NCI-H748 treated with DMSO at 0.1 percent for 48 hours (cell line): ENCODE results near the gene ELOVL6.
A peak's percentile ranks its signal among the peaks of the same experiment; 100 is the strongest.
"Not testable (repeated sequence)": the region's sequence is repeated elsewhere in the genome, so short reads cannot be mapped to it uniquely, and the experiment has no call there.

Source experiments
- DNase-seq: peaks from one replicate; lab custom pipeline; 2025; lab: John Stamatoyannopoulos, UW

ELOVL6 gene

DNA sequence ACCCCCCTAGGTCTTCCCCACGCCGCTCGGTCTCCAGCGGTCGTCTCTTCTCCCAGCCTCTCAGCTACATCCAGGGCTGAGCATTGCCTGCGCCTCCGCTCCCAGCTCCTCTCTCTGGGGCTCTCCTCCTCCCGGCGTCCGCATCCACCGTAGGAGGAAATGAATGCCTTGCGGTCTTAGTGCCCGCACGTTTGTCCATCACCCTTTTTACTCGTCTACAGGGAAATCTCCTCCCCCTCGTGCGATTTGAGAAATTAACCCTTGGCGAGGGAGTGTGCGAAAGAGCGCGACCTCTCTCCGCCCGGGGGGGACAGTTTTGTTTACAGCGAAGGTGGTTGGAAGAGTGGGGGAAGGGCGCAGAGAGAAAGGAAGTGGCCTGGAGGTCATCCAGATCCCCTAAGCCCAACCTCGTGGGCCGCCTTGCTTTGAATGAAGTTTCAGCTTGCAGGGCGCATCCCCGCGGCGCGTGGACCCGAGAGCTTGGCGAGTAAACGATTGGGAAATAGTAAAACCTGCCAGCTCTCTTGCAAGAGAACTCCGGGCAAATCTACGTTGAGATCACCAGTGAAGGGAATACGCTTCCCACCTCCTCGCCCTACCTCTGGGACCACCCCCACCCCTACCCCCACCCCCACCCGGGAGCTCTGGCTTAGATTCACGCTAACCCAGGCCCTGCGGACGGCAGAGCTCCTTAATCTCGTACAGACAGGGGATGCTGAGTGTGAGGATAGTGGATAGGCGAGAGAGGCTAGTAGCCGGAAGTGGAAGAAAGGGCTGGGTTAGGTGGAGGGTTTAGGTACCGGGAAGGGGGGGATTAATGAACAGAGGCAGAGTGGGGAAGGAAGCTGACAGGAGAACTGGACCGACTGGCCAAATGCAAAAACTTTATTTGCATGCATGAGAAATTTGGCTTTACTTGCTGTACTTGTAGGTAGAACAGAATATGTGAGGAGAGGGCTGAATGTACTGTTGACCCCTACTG, at the start of gene ELOVL6:
ELOVL6 (minus strand) TSS at position 181 of the 982 bp plus-strand sequence. CDS start 280 bp downstream, outside the sequence.
- peak; percentile 14 for DNase-seq

GRCh38 chr4:110248100-110248499, 49.7 kb upstream of the ELOVL6 start:
- no peak for DNase-seq

- no peak for DNase-seq
These were observed 49.2 kb upstream of the ELOVL6 start for GRCh38 chr4:110247591-110247990.

GRCh38 chr4:110245577-110245976, 47.2 kb upstream of the ELOVL6 start:
- DNase-seq, result no peak

- DNase-seq, result no peak
These were observed 37.9 kb upstream of the ELOVL6 start for GRCh38 chr4:110236324-110236723.

- DNase-seq, result not testable (repeated sequence)
These were observed 35.2 kb upstream of the ELOVL6 start for GRCh38 chr4:110233581-110233980.

- no peak for DNase-seq
These were observed 33.5 kb upstream of the ELOVL6 start for GRCh38 chr4:110231869-110232268.

GRCh38 chr4:110229266-110229665, 30.9 kb upstream of the ELOVL6 start:
- DNase-seq, result no peak

DNA sequence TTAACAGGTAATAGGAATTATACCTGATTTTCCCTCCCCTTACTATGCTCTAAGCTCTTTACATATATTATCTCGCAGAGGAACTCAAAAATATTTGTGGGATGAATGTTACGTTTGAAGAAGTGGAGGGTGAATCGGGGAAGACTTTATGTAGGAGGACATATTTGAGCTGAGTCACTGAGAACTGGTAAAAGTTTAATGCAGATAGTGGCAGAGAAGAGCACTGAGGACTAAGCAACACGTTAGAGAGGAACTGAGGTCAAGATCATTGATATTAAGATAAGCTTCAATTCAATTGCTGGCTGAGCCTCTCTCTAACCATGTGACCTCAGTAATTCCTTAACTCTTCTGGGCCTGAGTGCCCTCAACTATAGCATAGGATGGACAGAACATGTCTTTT, 26.4 kb upstream of the ELOVL6 start:
- no peak for DNase-seq

DNA sequence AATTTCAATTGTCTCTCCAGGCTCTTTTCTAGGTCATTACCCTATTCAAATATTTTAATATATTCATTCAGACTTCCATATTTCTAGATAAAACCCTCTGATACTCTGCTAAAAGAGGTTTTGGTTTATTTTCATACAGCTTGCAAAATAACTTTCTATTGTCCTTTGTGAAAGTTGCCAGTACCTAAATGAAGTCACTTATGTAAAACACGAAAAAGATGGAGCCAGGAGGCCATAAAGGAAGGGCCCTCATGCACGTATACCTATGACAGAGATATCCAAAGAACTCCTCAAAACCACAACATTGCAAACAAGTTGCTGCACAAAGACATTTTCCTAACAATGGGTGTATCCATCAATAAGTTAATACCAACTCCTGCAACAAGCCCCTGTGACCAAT, 25.7 kb upstream of the ELOVL6 start:
- DNase-seq, result no peak

DNA sequence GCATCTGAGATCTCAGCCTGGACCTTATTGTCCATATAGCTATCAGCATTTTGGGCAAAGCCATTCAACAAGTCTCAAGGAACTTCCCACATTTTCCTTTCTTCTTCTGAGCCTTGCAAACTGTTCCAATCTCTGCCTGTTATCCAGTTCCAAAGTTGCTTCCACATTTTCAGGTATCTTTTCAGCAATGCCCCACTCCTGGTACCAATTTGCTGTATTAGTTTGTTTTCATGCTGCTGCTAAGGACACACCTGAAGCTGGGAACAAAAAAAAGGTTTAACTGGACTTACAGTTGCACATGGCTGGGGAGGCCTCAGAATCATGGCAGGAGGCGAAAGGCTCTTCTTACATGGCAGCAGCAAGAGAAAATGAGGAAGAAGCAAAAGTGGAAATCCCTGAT, 20.5 kb upstream of the ELOVL6 start:
- DNase-seq, result not testable (repeated sequence)

DNA sequence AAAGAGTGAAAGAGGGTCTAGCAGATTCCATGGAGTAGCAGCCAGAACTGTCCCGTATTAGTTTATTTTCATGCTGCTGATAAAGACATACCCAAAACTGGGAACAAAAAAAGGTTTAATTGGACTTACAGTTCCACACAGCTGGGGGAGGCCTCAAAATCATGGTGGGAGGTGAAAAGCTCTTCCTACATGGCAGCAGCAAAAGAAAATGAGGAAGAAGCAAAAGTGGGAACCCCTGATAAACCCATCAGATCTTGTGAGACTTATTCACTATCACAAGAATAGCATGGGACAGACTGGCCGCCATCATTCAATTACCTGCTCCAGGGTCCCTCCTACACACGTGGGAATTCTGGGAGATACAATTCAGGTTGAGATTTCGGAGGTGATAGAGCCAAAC, 18.8 kb upstream of the ELOVL6 start:
- not testable (repeated sequence) for DNase-seq

GRCh38 chr4:110216129-110216528, 17.7 kb upstream of the ELOVL6 start:
- DNase-seq, result no peak

GRCh38 chr4:110211770-110212061, 13.3 kb upstream of the ELOVL6 start:
- no peak for DNase-seq

- DNase-seq, result no peak
These were observed 12.8 kb upstream of the ELOVL6 start for GRCh38 chr4:110211007-110211769.

GRCh38 chr4:110208419-110208818, 10.0 kb upstream of the ELOVL6 start:
- no peak for DNase-seq

DNA sequence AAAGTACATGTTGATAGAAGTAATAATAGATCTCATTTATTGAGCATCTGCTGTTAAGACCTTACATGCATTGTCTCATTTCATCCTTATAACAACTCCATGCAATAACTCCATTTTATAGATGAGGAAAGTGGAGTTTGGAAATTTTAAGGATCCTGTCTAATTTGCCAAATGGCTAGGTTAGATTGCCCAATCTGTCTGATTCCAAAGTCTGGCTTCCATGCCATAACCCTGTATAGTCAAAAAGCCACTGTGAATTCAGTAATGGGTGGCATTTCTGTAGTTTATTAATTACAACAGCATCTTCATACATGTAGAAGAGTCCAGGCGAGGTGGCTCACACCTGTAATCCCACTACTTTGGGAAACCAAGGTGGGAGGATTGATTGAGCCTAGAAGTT, 8.8 kb upstream of the ELOVL6 start:
- no peak for DNase-seq

GRCh38 chr4:110202024-110202423, 3.6 kb upstream of the ELOVL6 start:
- no peak for DNase-seq

- DNase-seq, result no peak
These were observed 3.1 kb upstream of the ELOVL6 start for GRCh38 chr4:110201502-110201901.

- DNase-seq, result no peak
These were observed 2.3 kb upstream of the ELOVL6 start for GRCh38 chr4:110200689-110201088.

GRCh38 chr4:110198049-110198434, 373 bp downstream of the ELOVL6 start:
- DNase-seq, result no peak

DNA sequence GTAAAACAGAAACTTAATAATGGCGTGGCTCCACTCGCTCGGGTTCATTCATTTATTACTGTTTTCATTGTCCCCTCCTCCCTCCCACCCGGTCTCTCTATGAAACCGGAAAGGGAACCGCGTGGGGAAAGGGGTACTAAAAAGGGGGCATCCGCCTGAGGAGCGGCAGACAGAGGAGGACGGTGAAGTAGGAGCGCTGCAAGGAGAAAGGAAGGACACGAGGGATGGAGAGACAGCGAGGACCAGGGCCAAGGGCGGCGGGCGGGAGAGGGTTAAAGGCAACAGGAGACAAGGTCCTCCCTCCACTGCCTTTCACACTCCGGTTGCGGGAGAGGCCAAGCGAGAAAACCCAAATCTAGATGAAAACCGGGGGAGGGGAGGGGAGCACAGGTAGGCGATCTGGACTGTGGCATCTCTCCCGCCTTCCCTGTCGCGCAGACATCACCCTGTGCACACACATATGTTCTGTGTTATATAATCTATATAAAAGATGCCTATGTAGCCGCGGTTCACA, 829 bp downstream of the ELOVL6 start:
- DNase-seq, result peak; percentile 22
